HUES64 (cell line): ENCODE results near the gene CFAP54. TPM values are rescaled to one million over a fixed set of nuclear protein-coding genes. Genes with fewer than 3 reads are reported as not detected.
A peak's percentile ranks its signal among the peaks of the same experiment; 100 is the strongest.

Experiments
- H3K27ac ChIP-seq: 2 replicates; pipeline ENCODE4 v1.7.0; 2013; ENCODE audit warnings: low read depth, low read length, inconsistent platforms
- H3K27me3 ChIP-seq: 2 replicates; pipeline ENCODE4 v1.6.1; 2013; ENCODE audit warnings: mild to moderate bottlenecking, low read length; ENCODE audit not compliant: insufficient read depth
- H3K36me3 ChIP-seq: 2 replicates; pipeline ENCODE4 v1.6.1; 2013; ENCODE audit warnings: mild to moderate bottlenecking, low read length; ENCODE audit not compliant: insufficient read depth
- H3K4me1 ChIP-seq: 2 replicates; pipeline ENCODE4 v1.6.1; 2013; ENCODE audit warnings: mild to moderate bottlenecking, low read length, moderate library complexity; ENCODE audit not compliant: insufficient read depth
- H3K4me3 ChIP-seq: 2 replicates; pipeline ENCODE4 v1.5.1; 2013; ENCODE audit warnings: mild to moderate bottlenecking, low read length, moderate library complexity
- H3K9ac ChIP-seq: 2 replicates; pipeline ENCODE4 v1.6.1; 2013; ENCODE audit warnings: mild to moderate bottlenecking, low read depth, low read length
- H3K9me3 ChIP-seq: 2 replicates; pipeline ENCODE4 v1.6.1; 2013; ENCODE audit warnings: low read depth, low read length; ENCODE audit not compliant: insufficient read depth
- WGBS: fragments of 150-250, 120-280 bp; methylation state at CpG from one replicate; pipeline ENCODE4 v1.1.7; 2013; ENCODE audit warnings: missing lambda C conversion rate; 5-methylcytosine and 5-hydroxymethylcytosine counted together
- polyA plus RNA-seq, 2 experiments: library from polyadenylated mRNA; stranded (reverse); fragments of 50-300 nt; gene quantifications; one replicate each; pipeline ENCODE4 v1.2.3, GENCODE V29; 2013

The CFAP54 gene
- 0.20 TPM for polyA plus RNA-seq (2013, experiment 1 of 2)
- polyA plus RNA-seq (2013, experiment 2 of 2) = 0.13 TPM

- Histone ChIP-seq H3K4me1 (no peaks in the 10 kb centered on the region), H3K27me3 (peaks cover 18% of the 10 kb centered on the region), H3K4me3 (peak within 1 kb of the TSS; percentile 93), H3K9me3 (no peaks in the 10 kb centered on the region), H3K27ac (no peak within 1 kb of the TSS; the same call in 1 of the 2 replicates), H3K36me3 (no peaks in the 10 kb centered on the region), H3K9ac (peak within 1 kb of the TSS; percentile 85)
- 1% methylated on average over 53 of the region's 53 CpGs for WGBS
Measured at GRCh38 chr12:96489392-96490056, at the start of gene CFAP54. CFAP54 (plus strand) TSS chr12:96489577; CDS start chr12:96489610, 33 bp downstream.

GRCh38 chr12:96441816-96442215 is 47.6 kb upstream of the CFAP54 start:
- H3K9me3 ChIP-seq = no peaks in the 10 kb centered on the region
- H3K36me3 ChIP-seq = no peaks in the 10 kb centered on the region
- H3K27ac ChIP-seq = no peak overlapping the region
- no peaks in the 10 kb centered on the region for H3K4me1 ChIP-seq
- H3K4me3 ChIP-seq = no peak overlapping the region
- H3K27me3 ChIP-seq = no peaks in the 10 kb centered on the region
- 77% methylated on average over 3 of the region's 3 CpGs for WGBS
- no peak overlapping the region for H3K9ac ChIP-seq

- Histone ChIP-seq H3K4me3 (no peak overlapping the region), H3K27me3 (no peaks in the 10 kb centered on the region), H3K9ac (no peak overlapping the region), H3K27ac (no peak overlapping the region), H3K36me3 (no peaks in the 10 kb centered on the region), H3K4me1 (no peaks in the 10 kb centered on the region), H3K9me3 (no peaks in the 10 kb centered on the region)
- WGBS = 93% methylated on average over 3 of the region's 3 CpGs
Measured at GRCh38 chr12:96442906-96443305, 46.5 kb upstream of the CFAP54 start.

GRCh38 chr12:96444399-96444798 is 45.0 kb upstream of the CFAP54 start:
- Histone ChIP-seq H3K27ac (no peak overlapping the region), H3K9ac (no peak overlapping the region), H3K4me1 (no peaks in the 10 kb centered on the region), H3K4me3 (no peak overlapping the region), H3K27me3 (no peaks in the 10 kb centered on the region), H3K9me3 (no peaks in the 10 kb centered on the region), H3K36me3 (no peaks in the 10 kb centered on the region)
- WGBS = 98% methylated on average over 10 of the region's 10 CpGs

GRCh38 chr12:96445691-96446583 is 43.4 kb upstream of the CFAP54 start:
- Histone ChIP-seq H3K27me3 (no peaks in the 10 kb centered on the region), H3K27ac (no peak overlapping the region), H3K4me1 (no peaks in the 10 kb centered on the region), H3K9ac (no peak overlapping the region), H3K9me3 (no peaks in the 10 kb centered on the region), H3K36me3 (no peaks in the 10 kb centered on the region), H3K4me3 (no peak overlapping the region)
- WGBS = 88% methylated on average over 5 of the region's 6 CpGs

- no peak overlapping the region for H3K27ac ChIP-seq
- H3K4me1 ChIP-seq = no peaks in the 10 kb centered on the region
- no peak overlapping the region for H3K4me3 ChIP-seq
- 100% methylated on average over 3 of the region's 3 CpGs for WGBS
- no peaks in the 10 kb centered on the region for H3K36me3 ChIP-seq
- H3K9me3 ChIP-seq = no peaks in the 10 kb centered on the region
- H3K27me3 ChIP-seq = no peaks in the 10 kb centered on the region
- no peak overlapping the region for H3K9ac ChIP-seq
Measured at GRCh38 chr12:96447256-96447655, 42.1 kb upstream of the CFAP54 start.

GRCh38 chr12:96448300-96448699 is 41.1 kb upstream of the CFAP54 start:
- no peaks in the 10 kb centered on the region for H3K36me3 ChIP-seq
- no peak overlapping the region for H3K9ac ChIP-seq
- H3K9me3 ChIP-seq = no peaks in the 10 kb centered on the region
- H3K27me3 ChIP-seq = no peaks in the 10 kb centered on the region
- WGBS = 90% methylated on average over 3 of the region's 3 CpGs
- H3K4me1 ChIP-seq = no peaks in the 10 kb centered on the region
- no peak overlapping the region for H3K27ac ChIP-seq
- H3K4me3 ChIP-seq = no peak overlapping the region

- Histone ChIP-seq H3K27ac (no peak overlapping the region), H3K9me3 (no peaks in the 10 kb centered on the region), H3K4me3 (no peak overlapping the region), H3K36me3 (no peaks in the 10 kb centered on the region), H3K9ac (no peak overlapping the region), H3K4me1 (no peaks in the 10 kb centered on the region), H3K27me3 (no peaks in the 10 kb centered on the region)
- WGBS = 100% methylated on average over 3 of the region's 3 CpGs
Measured at GRCh38 chr12:96452261-96452922, 37.0 kb upstream of the CFAP54 start.

- no peaks in the 10 kb centered on the region for H3K4me1 ChIP-seq
- H3K36me3 ChIP-seq = no peaks in the 10 kb centered on the region
- H3K27me3 ChIP-seq = no peaks in the 10 kb centered on the region
- no peak overlapping the region for H3K4me3 ChIP-seq
- no peaks in the 10 kb centered on the region for H3K9me3 ChIP-seq
- H3K9ac ChIP-seq = no peak overlapping the region
- H3K27ac ChIP-seq = no peak overlapping the region
Measured at GRCh38 chr12:96454396-96454795, 35.0 kb upstream of the CFAP54 start.

GRCh38 chr12:96456265-96456974 is 33.0 kb upstream of the CFAP54 start:
- H3K4me1 ChIP-seq = no peaks in the 10 kb centered on the region
- WGBS = 97% methylated on average over 4 of the region's 5 CpGs

More at GRCh38 chr12:96456265-96456974, 33.0 kb upstream of the CFAP54 start:
- Histone ChIP-seq H3K27ac (no peak overlapping the region), H3K36me3 (no peaks in the 10 kb centered on the region), H3K9me3 (no peaks in the 10 kb centered on the region), H3K27me3 (no peaks in the 10 kb centered on the region), H3K9ac (no peak overlapping the region), H3K4me3 (no peak overlapping the region)
